H1 (cell line): ENCODE measurements around the gene KLHL29. TPM values are rescaled to one million over a fixed set of nuclear protein-coding genes. Genes with fewer than 3 reads are reported as not detected.

Experiments used
- ATF3 ChIP-seq: IDR thresholded peaks from 2 replicates; pipeline ENCODE4 v1.6.1; 2011; ENCODE audit warnings: low read depth, mild to moderate bottlenecking, low read length; ENCODE audit not compliant: insufficient read depth
- GABPA ChIP-seq: IDR thresholded peaks from 2 replicates; pipeline ENCODE4 v1.6.1; 2011; ENCODE audit warnings: mild to moderate bottlenecking, low read length, moderate library complexity, borderline replicate concordance; ENCODE audit not compliant: insufficient read depth
- RAD21 ChIP-seq, 2 experiments: IDR thresholded peaks in 1 of 2; conservative IDR thresholded peaks in 1 of 2; 2 replicates each; pipeline ENCODE4 v1.6.1; 2011; ENCODE audit warnings: low read depth in 2 of 2, low read length in 2 of 2, improper control_type of control experiment in 1 of 2, inconsistent platforms in 1 of 2, mild to moderate bottlenecking in 1 of 2, moderate library complexity in 1 of 2
- polyA plus RNA-seq, 7 experiments: library from polyadenylated mRNA; depleted of rRNA in 3 of 7; stranded (reverse) in 5 of 7; unstranded in 2 of 7; fragments of >200 nt in 5 of 7; fragments of 200-250 nt in 2 of 7; gene quantifications; 1 replicate in 5 of 7; 2 replicates in 1 of 7; 4 replicates in 1 of 7; pipeline versions ENCODE4 v1.2.1 to v1.2.3, GENCODE V29; 2011 to 2013; ENCODE audit warnings: missing spikeins in 2 of 7, mixed read lengths in 2 of 7
- total RNA-seq: library from RNA; stranded (reverse); fragmentation: NEBNext Ultra II Directional; extraction: Animal tissue kit (Norgen Biotek cat#: 25700); gene quantifications from 2 replicates; pipeline ENCODE4 v1.2.1, GENCODE V29; 2021

KLHL29 gene
- total and polyA plus RNA-seq, 2 of the 8 experiments (the other 6 are each of a cell fraction or from before 2014, with no cell fraction given), result 1.1 to 4.7 TPM

- no peak for TF ChIP-seq GABPA
- no peak for TF ChIP-seq RAD21 (IDR thresholded peaks at IDR 0.05 in 1 of 2, conservative IDR thresholded peaks at IDR 0.05 in 1 of 2; ENCODE audit: low read depth in 2 of 2, low read length in 2 of 2)
- no peak for TF ChIP-seq ATF3
Observed at GRCh38 chr2:23658466-23658942, 273.5 kb downstream of the KLHL29 start (continued).
